Epithelial cell of proximal tubule (primary cell): ENCODE measurements around the gene LRRC61. TPM values are rescaled to one million over a fixed set of nuclear protein-coding genes. Genes with fewer than 3 reads are reported as not detected.
A peak's percentile ranks its signal among the peaks of the same experiment; 100 is the strongest.
"Not testable (repeated sequence)": the region's sequence is repeated elsewhere in the genome, so short reads cannot be mapped to it uniquely, and the experiment has no call there.

Source experiments
- DNase-seq: peaks from one replicate; pipeline ENCODE4 v3.0.0-alpha.2; 2011; ENCODE audit warnings: low read depth
- H3K4me3 ChIP-seq: 2 replicates; pipeline ENCODE4 v1.5.1; 2011; ENCODE audit warnings: low read depth, mild to moderate bottlenecking, low read length
- CTCF ChIP-seq: conservative IDR thresholded peaks from 2 replicates; pipeline ENCODE4 v1.5.1; 2012; ENCODE audit warnings: low read depth, mild to moderate bottlenecking, low read length
- total RNA-seq: library from RNA; depleted of rRNA; stranded (reverse); fragments of >200 nt; gene quantifications from 2 replicates; pipeline ENCODE4 v1.2.3, GENCODE V29; 2015

LRRC61 gene
- total RNA-seq, 1 donor from 2014 or later = 60.3 TPM

GRCh38 chr7:150311711-150312110 is 11.4 kb upstream of the LRRC61 start:
- H3K4me3 ChIP-seq = no peak overlapping the region
- DNase-seq = no peak
- no peak for TF ChIP-seq CTCF

DNA sequence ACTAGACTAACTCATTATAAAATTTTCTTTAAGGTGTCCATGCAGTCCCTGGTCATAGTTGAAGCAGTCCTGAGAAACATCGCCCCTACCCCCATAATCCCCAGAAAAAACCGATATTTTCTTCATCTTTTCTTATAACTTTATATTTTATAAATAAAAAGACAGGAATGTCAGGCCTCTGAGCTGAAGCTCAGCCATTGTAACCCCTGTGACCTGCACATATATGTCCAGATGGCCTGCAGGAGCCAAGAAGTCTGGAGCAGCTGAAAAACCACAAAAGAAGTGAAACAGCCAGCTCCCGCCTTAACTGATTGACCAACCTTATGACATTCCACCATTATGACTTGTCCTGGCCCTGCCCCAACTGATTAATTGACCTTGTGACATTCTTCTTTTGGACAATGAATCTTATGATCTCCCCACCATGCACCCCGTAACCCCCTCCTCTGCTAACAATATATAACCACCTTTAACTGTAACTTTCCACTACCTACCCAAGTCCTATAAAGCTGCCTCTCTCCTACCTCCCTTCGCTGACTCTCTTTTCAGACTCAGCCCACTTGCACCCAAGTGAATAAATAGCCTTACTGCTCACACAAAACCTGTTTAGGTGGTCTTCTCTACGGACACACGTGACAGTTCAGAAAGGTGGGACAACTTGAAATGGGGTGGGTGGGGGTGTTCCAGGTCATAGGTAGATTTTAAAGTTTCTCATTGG is 10.3 kb upstream of the LRRC61 start:
- DNase-seq = peak; percentile 66

DNA sequence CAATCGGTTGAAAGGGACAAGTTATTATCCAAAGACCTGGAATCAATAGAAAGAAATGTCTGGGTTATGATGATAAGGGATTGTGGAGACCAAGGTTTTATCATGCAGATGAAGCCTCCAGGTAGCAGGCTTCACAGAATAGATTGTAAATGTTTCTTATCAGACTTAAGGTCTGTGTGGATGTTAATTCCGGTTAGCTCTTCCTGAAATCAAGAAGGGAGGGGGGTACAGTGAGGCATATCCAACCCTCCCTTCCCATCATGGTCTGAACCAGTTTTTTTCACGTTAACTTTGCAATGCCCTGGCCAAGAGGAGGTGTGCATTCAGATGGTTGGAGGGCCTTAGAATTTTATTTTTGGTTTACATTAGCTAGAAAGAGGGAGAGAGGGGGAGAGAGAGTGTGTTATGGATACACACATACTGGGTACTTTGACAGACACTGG is 9.8 kb upstream of the LRRC61 start:
- H3K4me3 ChIP-seq = no peak overlapping the region
- no peak for TF ChIP-seq CTCF
- no peak for DNase-seq

More for the DNA sequence above, 10.3 kb upstream of the LRRC61 start:
- H3K4me3 ChIP-seq = not testable (repeated sequence)

GRCh38 chr7:150313870-150314269 is 9.3 kb upstream of the LRRC61 start:
- DNase-seq = no peak
- no peak overlapping the region for H3K4me3 ChIP-seq
- TF ChIP-seq CTCF = no peak

GRCh38 chr7:150314639-150315239 is 8.4 kb upstream of the LRRC61 start:
- H3K4me3 ChIP-seq = no peak overlapping the region
- TF ChIP-seq CTCF = no peak
- no peak for DNase-seq

DNA sequence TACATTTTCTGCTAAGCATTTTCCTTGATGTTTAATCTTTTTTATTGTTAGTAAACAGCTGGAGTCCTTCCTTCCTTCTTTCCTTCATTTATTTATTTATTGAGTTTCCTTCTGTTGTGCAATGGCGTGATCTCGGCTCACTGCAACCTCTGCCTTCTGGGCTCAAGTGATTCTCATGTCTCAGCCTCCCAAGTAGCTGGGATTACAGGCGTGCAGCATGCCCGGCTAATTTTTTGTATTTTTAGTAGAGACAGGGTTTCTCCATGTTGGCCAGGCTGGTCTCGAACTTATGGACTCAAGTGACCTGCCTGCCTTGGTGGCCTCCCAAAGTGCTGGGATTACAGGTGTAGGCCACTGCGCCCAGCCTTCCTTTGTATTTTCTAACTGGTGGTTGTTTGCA is 6.2 kb upstream of the LRRC61 start:
- not testable (repeated sequence) for DNase-seq

DNA sequence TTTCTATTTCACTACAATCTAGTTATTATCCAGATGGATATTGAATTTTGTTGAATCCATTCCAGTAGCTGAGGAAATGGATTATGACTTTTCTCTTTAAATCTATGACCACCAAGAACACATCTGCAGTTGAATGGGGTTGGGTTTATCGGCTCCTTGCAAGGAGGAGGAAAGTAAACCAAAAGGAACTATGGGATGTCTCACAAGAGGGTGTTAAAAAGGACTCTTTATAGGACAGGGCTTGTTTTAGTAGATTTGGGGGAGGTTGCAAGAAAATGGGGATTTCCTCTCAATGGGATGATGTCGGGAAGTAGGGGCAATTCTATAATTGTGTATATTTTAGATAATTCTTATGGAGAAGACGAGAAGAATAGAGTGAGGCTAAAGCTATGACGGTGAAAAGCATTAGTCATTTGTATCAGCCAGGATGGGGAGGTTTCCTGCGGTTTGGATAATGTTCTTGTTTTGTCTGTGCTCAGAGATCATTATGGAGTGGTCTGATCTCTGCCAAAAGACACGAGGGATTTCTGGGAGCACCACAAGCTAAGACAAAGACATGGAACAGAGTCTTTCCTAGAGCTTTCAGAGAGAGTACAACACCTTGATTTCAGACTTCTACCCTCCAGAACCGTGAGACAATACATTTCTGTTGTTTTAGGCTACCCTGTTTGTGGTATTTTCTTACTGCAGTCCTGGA is 5.3 kb upstream of the LRRC61 start:
- no peak for TF ChIP-seq CTCF
- H3K4me3 ChIP-seq = no peak overlapping the region
- no peak for DNase-seq

More for the DNA sequence above, 6.2 kb upstream of the LRRC61 start:
- not testable (repeated sequence) for H3K4me3 ChIP-seq

DNA sequence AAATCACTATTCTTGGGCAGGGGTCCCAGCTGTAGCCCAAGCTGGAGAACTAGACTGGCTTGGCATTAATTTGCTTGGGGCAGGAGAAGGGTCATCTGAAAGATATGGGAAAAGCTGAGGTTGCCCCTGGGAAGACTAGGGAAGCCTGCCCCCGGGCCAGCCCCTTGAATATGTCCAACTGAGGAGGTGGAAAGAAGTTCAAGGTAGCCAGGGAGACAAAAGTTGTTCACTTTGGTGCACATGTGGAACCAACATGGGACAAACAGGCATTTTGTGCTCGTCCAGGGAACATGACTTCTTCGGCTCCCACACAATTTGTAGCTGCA is 1.4 kb upstream of the LRRC61 start:
- TF ChIP-seq CTCF = no peak
- no peak for DNase-seq
- H3K4me3 ChIP-seq = peak overlapping the region; percentile 89
